SK-N-SH (cell line): ENCODE measurements around the gene EIF5AL1. TPM values are rescaled to one million over a fixed set of nuclear protein-coding genes. Genes with fewer than 3 reads are reported as not detected.

Experiments used
- CTCF ChIA-PET: fragments of 300-600, 350-600 bp; formaldehyde crosslinking; extraction: SDS; loops from one replicate; lab custom pipeline; 2021; lab: Yijun Ruan, JAX
- POLR2A ChIA-PET: fragments of 350-600 bp; sonication (Branson Sonifier 250); formaldehyde crosslinking; extraction: SDS; loops from one replicate; lab custom pipeline; 2020; ENCODE audit warnings: antibody characterized with exemption, inconsistent platforms; lab: Yijun Ruan, JAX
- DNase-seq: peaks from one replicate; pipeline ENCODE4 v3.0.0; 2012
- H2AFZ ChIP-seq: fragments of 200-600 bp; sonication (generic); 2 replicates; pipeline ENCODE4 v1.8.1; 2016; ENCODE audit warnings: antibody characterized with exemption, mild to moderate bottlenecking, low read depth
- H3F3A ChIP-seq: fragments of 200-600 bp; sonication (generic); replicated peaks from 2 replicates; pipeline ENCODE3; 2016; ENCODE audit warnings: antibody characterized with exemption, mild to moderate bottlenecking; ENCODE audit not compliant: insufficient read depth
- H3K27ac ChIP-seq, 2 experiments: fragments of 200-500 bp in 1 of 2; fragments of 200-600 bp in 1 of 2; sonication (Bioruptor generic) in 1 of 2; sonication (generic), shearing (Covaris generic) in 1 of 2; 2 replicates each; pipeline versions ENCODE4 v1.5.1 to v1.6.1; 2014 to 2016; ENCODE audit warnings: low read depth in 2 of 2, inconsistent platforms in 1 of 2, low read length in 1 of 2, mild to moderate bottlenecking in 1 of 2, mixed read lengths in 1 of 2
- H3K27me3 ChIP-seq: fragments of 200-600 bp; sonication (generic), shearing (Covaris generic); 2 replicates; pipeline ENCODE4 v1.6.1; 2016; ENCODE audit warnings: mixed run types; ENCODE audit not compliant: insufficient read depth
- H3K36me3 ChIP-seq, 2 experiments: fragments of 200-500 bp in 1 of 2; fragments of 200-600 bp in 1 of 2; sonication (Bioruptor generic) in 1 of 2; sonication (generic) in 1 of 2; replicated peaks in 1 of 2; 2 replicates each; pipeline versions ENCODE3 to v1.5.1; 2014 to 2016; ENCODE audit warnings: low read length in 1 of 2, mild to moderate bottlenecking in 1 of 2; ENCODE audit not compliant: insufficient read depth in 2 of 2, control insufficient read depth in 1 of 2
- H3K4me1 ChIP-seq, 2 experiments: fragments of 200-500 bp in 1 of 2; fragments of 200-600 bp in 1 of 2; sonication (Bioruptor generic) in 1 of 2; sonication (generic), shearing (Covaris generic) in 1 of 2; 2 replicates each; pipeline versions ENCODE4 v1.5.1 to v1.6.1; 2014 to 2016; ENCODE audit warnings: low read depth in 1 of 2, low read length in 1 of 2, mixed run types in 1 of 2; ENCODE audit not compliant: insufficient read depth in 2 of 2, control insufficient read depth in 1 of 2
- H3K4me2 ChIP-seq: fragments of 200-600 bp; sonication (generic), shearing (Covaris generic); 2 replicates; pipeline ENCODE4 v1.6.1; 2017; ENCODE audit warnings: mixed run types
- H3K4me3 ChIP-seq, 2 experiments: fragments of 200-500 bp in 1 of 2; fragments of 200-600 bp in 1 of 2; sonication (Bioruptor generic) in 1 of 2; sonication (generic), shearing (Covaris generic) in 1 of 2; 2 replicates each; pipeline versions ENCODE4 v1.5.1 to v1.8.1; 2014 to 2016; ENCODE audit warnings: low read depth in 2 of 2, inconsistent platforms in 1 of 2, low read length in 1 of 2, mild to moderate bottlenecking in 1 of 2, mixed read lengths in 1 of 2, moderate library complexity in 1 of 2
- H3K79me2 ChIP-seq: fragments of 200-600 bp; sonication (generic); 2 replicates; pipeline ENCODE4 v1.8.1; 2017; ENCODE audit warnings: mild to moderate bottlenecking; ENCODE audit not compliant: insufficient read depth
- H3K9ac ChIP-seq: fragments of 200-600 bp; sonication (generic); 2 replicates; pipeline ENCODE4 v1.6.1; 2017; ENCODE audit warnings: mixed run types
- H3K9me2 ChIP-seq: fragments of 200-600 bp; sonication (generic); 2 replicates; pipeline ENCODE4 v1.6.1; 2017; ENCODE audit warnings: mixed run types
- H3K9me3 ChIP-seq: fragments of 200-600 bp; sonication (generic); 2 replicates; pipeline ENCODE4 v1.6.1; 2017; ENCODE audit warnings: mixed run types, mild to moderate bottlenecking, moderate library complexity
- H4K20me1 ChIP-seq: fragments of 200-600 bp; sonication (generic); 2 replicates; pipeline ENCODE4 v1.6.1; 2017; ENCODE audit warnings: mild to moderate bottlenecking, mixed run types; ENCODE audit not compliant: insufficient read depth
- EZH2phosphoT487 ChIP-seq: fragments of 200-600 bp; sonication (generic); IDR thresholded peaks from 2 replicates; pipeline ENCODE4 v1.6.1; 2017; ENCODE audit warnings: low read depth, mixed run types, mild to moderate bottlenecking, antibody characterized with exemption, moderate library complexity, borderline replicate concordance
- MAX ChIP-seq: IDR thresholded peaks from 2 replicates; pipeline ENCODE4 v1.4.0; 2012; ENCODE audit warnings: low read depth
- NFIC ChIP-seq: IDR thresholded peaks from 2 replicates; pipeline ENCODE4 v1.4.0; 2012; ENCODE audit warnings: borderline replicate concordance
- POLR2AphosphoS5 ChIP-seq: IDR thresholded peaks from 2 replicates; pipeline ENCODE4 v1.6.1; 2012; ENCODE audit warnings: low read depth, low read length
- RAD21 ChIP-seq: IDR thresholded peaks from 2 replicates; pipeline ENCODE4 v1.6.1; 2012; ENCODE audit warnings: mild to moderate bottlenecking, low read length
- RXRA ChIP-seq: IDR thresholded peaks from 2 replicates; pipeline ENCODE4 v1.4.0; 2012; ENCODE audit warnings: low read depth, mild to moderate bottlenecking, borderline replicate concordance
- SMC3 ChIP-seq: IDR thresholded peaks from 2 replicates; pipeline ENCODE4 v1.6.1; 2012; ENCODE audit warnings: low read depth, low read length, improper control_type of control experiment
- TAF1 ChIP-seq: IDR thresholded peaks from 2 replicates; pipeline ENCODE4 v1.6.1; 2012; ENCODE audit warnings: low read depth, mild to moderate bottlenecking, low read length, moderate library complexity, borderline replicate concordance
- TCF12 ChIP-seq: IDR thresholded peaks from 2 replicates; pipeline ENCODE4 v1.4.0; 2012
- WGBS: methylation state at CpG from one replicate; pipeline ENCODE4 v1.1.6; 2017; ENCODE audit warnings: low lambda C conversion rate; 5-methylcytosine and 5-hydroxymethylcytosine counted together
- polyA plus RNA-seq, 3 experiments: library from polyadenylated mRNA; depleted of rRNA; stranded (reverse); fragments of >200 nt; gene quantifications; 2 replicates each; pipeline ENCODE4 v1.2.3, GENCODE V29; 2012
- small RNA-seq, 7 experiments: library from RNA; depleted of rRNA; stranded (forward); fragments of <200 nt; gene quantifications; one replicate each; pipeline ENCODE3, GENCODE V24; 2012
- TF ChIP-seq, protein P1 (sequence below): fragments of 150-350 bp; IDR thresholded peaks from 2 replicates; pipeline ENCODE4 v1.6.1; 2017; ENCODE audit warnings: antibody characterized with exemption, low read length, low read depth, borderline replicate concordance

The EIF5AL1 gene
- polyA plus RNA-seq, 1 of the 3 experiments (the other 2 are of a cell fraction): 0.26 TPM

GRCh38 chr10:79562135-79562756, 49.9 kb downstream of the EIF5AL1 start (continued):
- no peak for TF ChIP-seq MAX
- no peak for TF ChIP-seq EZH2phosphoT487
- TF ChIP-seq TAF1: no peak
- peak; percentile 82 for TF ChIP-seq RAD21
- TF ChIP-seq RXRA: no peak
- no peak for TF ChIP-seq NFIC
- TF ChIP-seq, protein P1, sequence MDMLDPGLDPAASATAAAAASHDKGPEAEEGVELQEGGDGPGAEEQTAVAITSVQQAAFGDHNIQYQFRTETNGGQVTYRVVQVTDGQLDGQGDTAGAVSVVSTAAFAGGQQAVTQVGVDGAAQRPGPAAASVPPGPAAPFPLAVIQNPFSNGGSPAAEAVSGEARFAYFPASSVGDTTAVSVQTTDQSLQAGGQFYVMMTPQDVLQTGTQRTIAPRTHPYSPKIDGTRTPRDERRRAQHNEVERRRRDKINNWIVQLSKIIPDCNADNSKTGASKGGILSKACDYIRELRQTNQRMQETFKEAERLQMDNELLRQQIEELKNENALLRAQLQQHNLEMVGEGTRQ: no peak
- TF ChIP-seq POLR2AphosphoS5: no peak

DNA sequence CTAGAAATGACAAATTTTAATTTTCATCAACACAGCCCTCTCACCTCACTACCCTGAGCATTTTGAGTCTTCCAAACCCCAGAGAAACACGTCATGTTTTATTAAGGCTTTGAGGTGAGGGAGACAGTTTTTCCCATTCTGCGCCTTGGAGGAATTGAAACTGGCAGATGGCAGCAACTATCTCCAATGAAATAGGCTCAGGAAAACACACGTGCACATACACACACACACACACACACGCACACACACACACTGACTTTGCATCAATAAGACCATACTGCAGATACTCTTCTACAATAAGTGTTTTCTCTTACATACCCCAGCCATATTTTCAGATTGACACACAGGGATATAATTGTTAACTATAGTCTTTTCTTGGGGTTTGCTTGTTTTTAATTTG, 51.1 kb downstream of the EIF5AL1 start:
- no peak for TF ChIP-seq SMC3
- TF ChIP-seq TCF12: no peak
- no peak overlapping the region for H3K4me3 ChIP-seq
- no peak overlapping the region for H3K9ac ChIP-seq
- no peaks in the 10 kb centered on the region for H3K36me3 ChIP-seq
- no peak for DNase-seq
- 0 out of 2 replicates have a peak, but pooled peaks cover under 1% of the 10 kb centered on the region for H3K9me2 ChIP-seq
- POLR2A ChIA-PET: no interaction called here
- H3K27ac ChIP-seq: no peak overlapping the region
- H3K27me3 ChIP-seq: peaks cover 11% of the 10 kb centered on the region; the same call in 1 of the 2 replicates
- no peaks in the 10 kb centered on the region for H3K4me1 ChIP-seq
- no peaks in the 10 kb centered on the region for H3K79me2 ChIP-seq
- no peak overlapping the region for H3K4me2 ChIP-seq
- no peaks in the 10 kb centered on the region for H3F3A ChIP-seq
- H2AFZ ChIP-seq: no peak overlapping the region
- WGBS: 35% methylated on average over 4 of the region's 4 CpGs
- H3K9me3 ChIP-seq: no peaks in the 10 kb centered on the region
- CTCF ChIA-PET: interaction anchor here (0.9 to 1.8 kb wide), 7 partner anchors 8 to 587 kb away, joined by 3 to 9 read pairs (median 4); no protein-coding TSS in a partner anchor
- H4K20me1 ChIP-seq: no peaks in the 10 kb centered on the region

Small RNA genes within 50 kb of the gene (small RNA-seq; reads per million reads assigned to genes)
- gene BX248123.2 (0 reads per million in 7 experiments), gene RPS12P18 (0 to 0.10 (median 0) reads per million in 7 experiments)

Other genes starting within 250 kb of the EIF5AL1 start
- 73.8 and 85.9 TPM in 2 replicates for gene PPIF, start 165.1 kb upstream of the EIF5AL1 start, polyA plus RNA-seq (2012; rRNA removed)
- 15.8 and 16.2 TPM in 2 replicates for gene ZCCHC24, start 66.9 kb upstream of the EIF5AL1 start, polyA plus RNA-seq (2012; rRNA removed)
- not detected in 2 replicates for gene SFTPA2, start 47.9 kb downstream of the EIF5AL1 start, polyA plus RNA-seq (2012; rRNA removed)
- not detected in 2 replicates for gene SFTPA1, start 98.4 kb downstream of the EIF5AL1 start, polyA plus RNA-seq (2012; rRNA removed)
- gene NUTM2B, start 190.7 kb downstream of the EIF5AL1 start, polyA plus RNA-seq (2012; rRNA removed): 0.25 and 0.26 TPM in 2 replicates